HG03135 (cell line): ENCODE results near the gene TRIM23.
"Not testable (repeated sequence)": the region's sequence is repeated elsewhere in the genome, so short reads cannot be mapped to it uniquely, and the experiment has no call there.

ENCODE experiments used
- ATAC-seq: cut with Tn5 transposase; IDR thresholded peaks from one replicate; pipeline ENCODE4 v1.9.1; 2021; ENCODE audit warnings: mild to moderate bottlenecking, moderate library complexity; ENCODE audit not compliant: unreplicated experiment

The TRIM23 gene

GRCh38 chr5:65624025-65624570, at the start of gene TRIM23:
Gene TRIM23, minus strand, starts transcription at chr5:65624333. Its CDS starts 59 bp downstream, at chr5:65624274.
- ATAC-seq, result peak; percentile 94

GRCh38 chr5:65672796-65673195, 48.7 kb upstream of the TRIM23 start:
- no peak for ATAC-seq

GRCh38 chr5:65668696-65669095, 44.6 kb upstream of the TRIM23 start:
- ATAC-seq, result no peak

- no peak for ATAC-seq
These were observed 39.8 kb upstream of the TRIM23 start for GRCh38 chr5:65663804-65664521.

GRCh38 chr5:65654713-65655112, 30.6 kb upstream of the TRIM23 start:
- no peak for ATAC-seq

GRCh38 chr5:65651144-65651543, 27.0 kb upstream of the TRIM23 start:
- ATAC-seq, result no peak

GRCh38 chr5:65647941-65648340, 23.8 kb upstream of the TRIM23 start:
- no peak for ATAC-seq

GRCh38 chr5:65646938-65647337, 22.8 kb upstream of the TRIM23 start:
- ATAC-seq, result no peak

- ATAC-seq, result no peak
These were observed 16.1 kb upstream of the TRIM23 start for GRCh38 chr5:65640240-65640639.

GRCh38 chr5:65630981-65631380, 6.8 kb upstream of the TRIM23 start:
- no peak for ATAC-seq

- no peak for ATAC-seq
These were observed 1.6 kb upstream of the TRIM23 start for GRCh38 chr5:65625743-65626142.

GRCh38 chr5:65624571-65625555, 730 bp upstream of the TRIM23 start, which contains the start of the genes SHLD3 and TRAPPC13:
Gene SHLD3, plus strand, starts transcription at chr5:65625027. Its CDS starts 4,561 bp downstream, at chr5:65629588.
Gene TRAPPC13, plus strand, starts transcription at chr5:65625027. Its CDS starts 34 bp downstream, at chr5:65625061.
- peak; percentile 68 for ATAC-seq

GRCh38 chr5:65623482-65623881, 651 bp downstream of the TRIM23 start:
- ATAC-seq, result no peak

- not testable (repeated sequence) for ATAC-seq
These were observed 2.2 kb downstream of the TRIM23 start for GRCh38 chr5:65621961-65622360.

GRCh38 chr5:65620021-65620420, 4.1 kb downstream of the TRIM23 start:
- ATAC-seq, result no peak

GRCh38 chr5:65612298-65612907, 11.7 kb downstream of the TRIM23 start:
- ATAC-seq, result no peak

- no peak for ATAC-seq
These were observed 12.6 kb downstream of the TRIM23 start for GRCh38 chr5:65611524-65611923.

- ATAC-seq, result not testable (repeated sequence)
These were observed 22.4 kb downstream of the TRIM23 start for GRCh38 chr5:65601761-65602160.

GRCh38 chr5:65588694-65589093, 35.4 kb downstream of the TRIM23 start:
- no peak for ATAC-seq

GRCh38 chr5:65577141-65577540, 47.0 kb downstream of the TRIM23 start:
- ATAC-seq, result no peak
